HEK293 (cell line): ENCODE results near the gene TOR3A.

ENCODE experiments used
- GLI2 ChIP-seq: fragments of 450-650 bp; formaldehyde crosslinking; IDR thresholded peaks from 2 replicates; pipeline ENCODE4; 2017; ENCODE audit warnings: missing biosample characterization, missing genetic modification characterization, low read depth, borderline replicate concordance
- HIC1 ChIP-seq: fragments of 450-650 bp; formaldehyde crosslinking; IDR thresholded peaks from 2 replicates; pipeline ENCODE4 v1.5.1; 2016; ENCODE audit warnings: missing biosample characterization, missing genetic modification characterization
- HOXA7 ChIP-seq: sonication (generic); formaldehyde crosslinking; IDR thresholded peaks from 2 replicates; pipeline ENCODE4 v1.8.1; 2022; ENCODE audit warnings: missing genetic modification reagents, borderline replicate concordance
- HOXC10 ChIP-seq: sonication (generic); formaldehyde crosslinking; IDR thresholded peaks from 2 replicates; pipeline ENCODE4 v1.8.1; 2023; ENCODE audit warnings: mild to moderate bottlenecking, missing genetic modification reagents
- KLF17 ChIP-seq: fragments of 450-650 bp; formaldehyde crosslinking; IDR thresholded peaks from 2 replicates; pipeline ENCODE4 v1.5.1; 2016; ENCODE audit warnings: missing biosample characterization, missing genetic modification characterization
- PATZ1 ChIP-seq: fragments of 450-650 bp; formaldehyde crosslinking; IDR thresholded peaks from 2 replicates; pipeline ENCODE4 v1.5.1; 2016; ENCODE audit warnings: missing biosample characterization, missing genetic modification characterization
- PRDM2 ChIP-seq: fragments of 450-650 bp; formaldehyde crosslinking; IDR thresholded peaks from 2 replicates; pipeline ENCODE4 v1.5.1; 2016; ENCODE audit warnings: missing biosample characterization, missing genetic modification characterization, borderline replicate concordance
- PRDM4 ChIP-seq: fragments of 450-650 bp; formaldehyde crosslinking; IDR thresholded peaks from 2 replicates; pipeline ENCODE4 v1.5.1; 2017; ENCODE audit warnings: missing biosample characterization, missing genetic modification characterization
- SETDB1 ChIP-seq: IDR thresholded peaks from one replicate; pipeline ENCODE4 v1.6.1; 2017; ENCODE audit warnings: mild to moderate bottlenecking, low read length, moderate library complexity, mixed read lengths; ENCODE audit not compliant: insufficient read length
- ZBTB17 ChIP-seq: fragments of 450-650 bp; formaldehyde crosslinking; IDR thresholded peaks from 2 replicates; pipeline ENCODE4 v1.5.1; 2016; ENCODE audit warnings: missing biosample characterization, missing genetic modification characterization
- ZBTB48 ChIP-seq: fragments of 450-650 bp; formaldehyde crosslinking; IDR thresholded peaks from 2 replicates; pipeline ENCODE4 v1.5.1; 2016; ENCODE audit warnings: missing biosample characterization, missing genetic modification characterization
- ZFHX2 ChIP-seq: fragments of 450-650 bp; formaldehyde crosslinking; conservative IDR thresholded peaks from 2 replicates; pipeline ENCODE4 v1.5.1; 2016; ENCODE audit warnings: missing biosample characterization, missing genetic modification characterization
- ZNF157 ChIP-seq: fragments of 450-650 bp; formaldehyde crosslinking; IDR thresholded peaks from 2 replicates; pipeline ENCODE4 v1.5.1; 2016; ENCODE audit warnings: missing biosample characterization, missing genetic modification characterization
- ZNF211 ChIP-seq: fragments of 450-650 bp; formaldehyde crosslinking; IDR thresholded peaks from 2 replicates; pipeline ENCODE4 v1.5.1; 2016; ENCODE audit warnings: low read depth, missing biosample characterization, missing genetic modification characterization
- ZNF26 ChIP-seq: fragments of 450-650 bp; formaldehyde crosslinking; IDR thresholded peaks from 2 replicates; pipeline ENCODE4 v1.5.1; 2016; ENCODE audit warnings: missing biosample characterization, missing genetic modification characterization
- ZNF266 ChIP-seq: fragments of 450-650 bp; formaldehyde crosslinking; IDR thresholded peaks from 2 replicates; pipeline ENCODE4 v1.5.1; 2016; ENCODE audit warnings: missing biosample characterization, missing genetic modification characterization, low read depth
- ZNF292 ChIP-seq: fragments of 450-650 bp; formaldehyde crosslinking; IDR thresholded peaks from 2 replicates; pipeline ENCODE4 v1.5.1; 2016; ENCODE audit warnings: low read depth, missing biosample characterization, missing genetic modification characterization, borderline replicate concordance
- ZNF391 ChIP-seq: fragments of 450-650 bp; formaldehyde crosslinking; IDR thresholded peaks from 2 replicates; pipeline ENCODE4 v1.5.1; 2016; ENCODE audit warnings: low read depth, missing biosample characterization, missing genetic modification characterization, borderline replicate concordance
- ZNF404 ChIP-seq: fragments of 450-650 bp; formaldehyde crosslinking; IDR thresholded peaks from 2 replicates; pipeline ENCODE4 v1.5.1; 2017; ENCODE audit warnings: missing biosample characterization, missing genetic modification characterization
- ZNF501 ChIP-seq: fragments of 450-650 bp; formaldehyde crosslinking; IDR thresholded peaks from 2 replicates; pipeline ENCODE4 v1.5.1; 2016; ENCODE audit warnings: missing biosample characterization, missing genetic modification characterization
- ZNF610 ChIP-seq: fragments of 450-650 bp; formaldehyde crosslinking; IDR thresholded peaks from 2 replicates; pipeline ENCODE4 v1.5.1; 2016; ENCODE audit warnings: missing biosample characterization, missing genetic modification characterization, borderline replicate concordance
- ZNF629 ChIP-seq: fragments of 450-650 bp; formaldehyde crosslinking; IDR thresholded peaks from 2 replicates; pipeline ENCODE4 v1.5.1; 2017; ENCODE audit warnings: missing biosample characterization, missing genetic modification characterization
- ZNF707 ChIP-seq: fragments of 450-650 bp; formaldehyde crosslinking; IDR thresholded peaks from 2 replicates; pipeline ENCODE4 v1.5.1; 2016; ENCODE audit warnings: missing biosample characterization, missing genetic modification characterization

TOR3A gene

GRCh38 chr1:179081687-179082332 lies at the start of gene TOR3A (continued):
- TF ChIP-seq HOXA7 (no peak), KLF17 (tag by site-specific recombination) (peak; percentile 32; the same call in 1 of the 2 replicates), PATZ1 (tag by site-specific recombination) (peak; percentile 54), ZNF211 (no peak), ZNF610 (tag by site-specific recombination) (no peak), PRDM2 (tag by site-specific recombination) (no peak), ZNF157 (tag by site-specific recombination) (no peak), ZFHX2 (tag by site-specific recombination) (no peak), GLI2 (tag by site-specific recombination) (no peak), ZBTB48 (tag by site-specific recombination) (peak; percentile 96), ZNF629 (tag by site-specific recombination) (0 out of 2 replicates have a peak, but pooled peaks have one; percentile 42), ZNF292 (tag by site-specific recombination) (no peak), ZBTB17 (tag by site-specific recombination) (peak; percentile 91), ZNF391 (tag by site-specific recombination) (no peak), ZNF26 (tag by site-specific recombination) (no peak), SETDB1 (no peak), HIC1 (peak; percentile 24; the same call in 1 of the 2 replicates), ZNF404 (tag by site-specific recombination) (no peak), HOXC10 (CRISPR knock-in tag) (no peak), ZNF501 (tag by site-specific recombination) (peak; percentile 81), ZNF266 (tag by site-specific recombination) (no peak), PRDM4 (tag by site-specific recombination) (no peak), ZNF707 (tag by site-specific recombination) (no peak)
